Epithelial cell of proximal tubule (primary cell): Measurements from ENCODE around the gene HOXC5. TPM values are rescaled to one million over a fixed set of nuclear protein-coding genes. Genes with fewer than 3 reads are reported as not detected.
A peak's percentile ranks its signal among the peaks of the same experiment; 100 is the strongest.

Experiments used
- DNase-seq: peaks from one replicate; pipeline ENCODE4 v3.0.0-alpha.2; 2011; ENCODE audit warnings: low read depth
- H3K4me3 ChIP-seq: 2 replicates; pipeline ENCODE4 v1.5.1; 2011; ENCODE audit warnings: low read depth, mild to moderate bottlenecking, low read length
- CTCF ChIP-seq: conservative IDR thresholded peaks from 2 replicates; pipeline ENCODE4 v1.5.1; 2012; ENCODE audit warnings: low read depth, mild to moderate bottlenecking, low read length
- total RNA-seq: library from RNA; depleted of rRNA; stranded (reverse); fragments of >200 nt; gene quantifications from 2 replicates; pipeline ENCODE4 v1.2.3, GENCODE V29; 2015

HOXC5 gene
- total RNA-seq, 1 donor from 2014 or later = 1.2 TPM

GRCh38 chr12:53992377-53992889 is 40.4 kb upstream of the HOXC5 start:
- TF ChIP-seq CTCF = no peak

GRCh38 chr12:53993162-53994008 is 39.5 kb upstream of the HOXC5 start:
- no peak for DNase-seq
- H3K4me3 ChIP-seq = peak overlapping the region; percentile 84
- TF ChIP-seq CTCF = no peak

More at GRCh38 chr12:53992377-53992889, 40.4 kb upstream of the HOXC5 start:
- no peak for DNase-seq
- peak overlapping the region; percentile 98 for H3K4me3 ChIP-seq

GRCh38 chr12:53994009-53994263 is 38.9 kb upstream of the HOXC5 start:
- H3K4me3 ChIP-seq = peak overlapping the region; percentile 84
- TF ChIP-seq CTCF = no peak
- DNase-seq = no peak

- TF ChIP-seq CTCF = no peak
- H3K4me3 ChIP-seq = peak overlapping the region; percentile 84
- no peak for DNase-seq
Observed at GRCh38 chr12:53994264-53995001, 38.4 kb upstream of the HOXC5 start.

- DNase-seq = no peak
- H3K4me3 ChIP-seq = peak overlapping the region; percentile 84
- no peak for TF ChIP-seq CTCF
Observed at GRCh38 chr12:53995002-53995377, 37.9 kb upstream of the HOXC5 start.

GRCh38 chr12:53995378-53996239 is 37.2 kb upstream of the HOXC5 start:
- no peak for TF ChIP-seq CTCF
- no peak for DNase-seq
- peak overlapping the region; percentile 84 for H3K4me3 ChIP-seq
